Osteoblast (primary cell): ENCODE data around the gene RYR2. TPM values are rescaled to one million over a fixed set of nuclear protein-coding genes. Genes with fewer than 3 reads are reported as not detected.

Experiments
- DNase-seq: peaks from one replicate; pipeline ENCODE4 v3.0.0; 2011; ENCODE audit warnings: low spot score, mixed read lengths; ENCODE audit not compliant: insufficient read length; ENCODE audit errors: missing footprints
- H2AFZ ChIP-seq: 2 replicates; pipeline ENCODE4 v1.6.0; 2011; ENCODE audit warnings: mild to moderate bottlenecking, low read length
- H3K27ac ChIP-seq: 2 replicates; pipeline ENCODE4 v1.5.1; 2011; ENCODE audit warnings: mild to moderate bottlenecking, low read depth, low read length, moderate library complexity
- H3K27me3 ChIP-seq: 2 replicates; pipeline ENCODE4 v1.6.0; 2012; ENCODE audit warnings: mild to moderate bottlenecking, control low read depth, inconsistent platforms, low read length, moderate library complexity; ENCODE audit not compliant: insufficient read depth
- H3K36me3 ChIP-seq: 2 replicates; pipeline ENCODE4 v1.5.1; 2011; ENCODE audit warnings: mild to moderate bottlenecking, low read length, control low read depth, moderate library complexity; ENCODE audit not compliant: insufficient read depth
- H3K4me1 ChIP-seq: 2 replicates; pipeline ENCODE4 v1.5.1; 2011; ENCODE audit warnings: mild to moderate bottlenecking, low read length, control low read depth, moderate library complexity; ENCODE audit not compliant: insufficient read depth
- H3K4me2 ChIP-seq: 2 replicates; pipeline ENCODE4 v1.6.0; 2011; ENCODE audit warnings: mild to moderate bottlenecking, low read length; ENCODE audit not compliant: insufficient read depth
- H3K4me3 ChIP-seq: fragments of 200-600 bp; sonication (generic); 3 replicates; pipeline ENCODE4 v1.5.1; 2012; ENCODE audit warnings: mild to moderate bottlenecking, low read length, inconsistent platforms; ENCODE audit not compliant: insufficient read depth
- H3K79me2 ChIP-seq: 2 replicates; pipeline ENCODE4 v1.6.0; 2012; ENCODE audit warnings: mild to moderate bottlenecking, low read length, control low read depth, inconsistent platforms; ENCODE audit not compliant: insufficient read depth
- H3K9me3 ChIP-seq: 2 replicates; pipeline ENCODE4 v1.5.1; 2011; ENCODE audit warnings: low read depth, low read length, control low read depth
- H4K20me1 ChIP-seq: 2 replicates; pipeline ENCODE4 v1.6.0; 2012; ENCODE audit warnings: mild to moderate bottlenecking, low read length, control low read depth; ENCODE audit not compliant: insufficient read depth
- total RNA-seq: library from RNA; depleted of rRNA; stranded (reverse); fragments of >200 nt; gene quantifications from 2 replicates; pipeline ENCODE4 v1.2.3, GENCODE V29; 2012
- TF ChIP-seq, protein P1 (sequence below): IDR thresholded peaks from 2 replicates; pipeline ENCODE4 v1.5.1; 2011; ENCODE audit warnings: mild to moderate bottlenecking, low read depth, low read length, moderate library complexity; ENCODE audit errors: extremely low read depth

The RYR2 gene
- total RNA-seq, 1 donor = not detected

DNA sequence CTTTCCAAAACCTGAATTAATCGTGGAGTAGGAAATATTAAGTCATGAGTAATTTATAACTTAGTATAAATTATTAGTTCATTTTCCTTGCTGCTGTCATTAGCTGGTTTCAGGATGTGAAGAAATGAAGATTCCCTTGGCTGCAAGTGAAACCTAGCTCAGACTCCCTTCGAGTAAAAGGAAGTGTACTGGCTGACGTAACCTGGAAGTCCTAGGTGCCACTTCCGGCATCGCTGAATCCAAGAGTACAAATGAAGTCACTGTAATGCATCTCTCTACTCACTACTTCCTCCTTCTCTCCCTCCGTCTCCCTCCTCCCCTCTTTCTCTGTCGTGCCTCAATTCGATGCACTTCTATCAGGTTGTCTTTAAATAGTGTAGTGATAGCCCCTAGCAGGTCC lies 820.0 kb downstream of the RYR2 start:
- Histone ChIP-seq H3K4me3 (no peak overlapping the region), H3K79me2 (no peaks in the 10 kb centered on the region)

DNA sequence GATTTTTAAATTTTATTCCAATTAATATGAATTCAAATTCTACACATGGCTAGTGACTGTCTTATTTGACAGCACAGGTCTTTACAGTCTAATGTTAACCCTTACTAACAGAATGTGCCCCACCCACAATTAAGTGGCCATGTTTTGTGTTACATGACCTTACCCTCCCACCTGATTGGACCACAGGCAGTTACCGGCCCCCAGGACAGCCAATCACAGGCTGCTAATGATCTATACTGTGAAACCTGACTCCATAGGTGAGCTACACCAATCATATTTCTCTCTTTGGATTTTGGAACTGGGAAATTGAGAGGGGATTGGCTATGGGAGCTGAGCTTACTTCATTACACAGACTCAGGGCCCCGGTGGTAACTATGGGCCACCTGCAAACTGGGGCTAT lies 821.2 kb downstream of the RYR2 start:
- Histone ChIP-seq H3K4me3 (no peak overlapping the region), H3K4me2 (no peak overlapping the region), H3K79me2 (no peaks in the 10 kb centered on the region), H3K27me3 (no peaks in the 10 kb centered on the region), H2AFZ (no peak overlapping the region), H3K27ac (no peak overlapping the region), H4K20me1 (no peaks in the 10 kb centered on the region), H3K36me3 (no peaks in the 10 kb centered on the region), H3K9me3 (no peaks in the 10 kb centered on the region), H3K4me1 (no peaks in the 10 kb centered on the region)
- no peak for DNase-seq
- TF ChIP-seq, protein P1, sequence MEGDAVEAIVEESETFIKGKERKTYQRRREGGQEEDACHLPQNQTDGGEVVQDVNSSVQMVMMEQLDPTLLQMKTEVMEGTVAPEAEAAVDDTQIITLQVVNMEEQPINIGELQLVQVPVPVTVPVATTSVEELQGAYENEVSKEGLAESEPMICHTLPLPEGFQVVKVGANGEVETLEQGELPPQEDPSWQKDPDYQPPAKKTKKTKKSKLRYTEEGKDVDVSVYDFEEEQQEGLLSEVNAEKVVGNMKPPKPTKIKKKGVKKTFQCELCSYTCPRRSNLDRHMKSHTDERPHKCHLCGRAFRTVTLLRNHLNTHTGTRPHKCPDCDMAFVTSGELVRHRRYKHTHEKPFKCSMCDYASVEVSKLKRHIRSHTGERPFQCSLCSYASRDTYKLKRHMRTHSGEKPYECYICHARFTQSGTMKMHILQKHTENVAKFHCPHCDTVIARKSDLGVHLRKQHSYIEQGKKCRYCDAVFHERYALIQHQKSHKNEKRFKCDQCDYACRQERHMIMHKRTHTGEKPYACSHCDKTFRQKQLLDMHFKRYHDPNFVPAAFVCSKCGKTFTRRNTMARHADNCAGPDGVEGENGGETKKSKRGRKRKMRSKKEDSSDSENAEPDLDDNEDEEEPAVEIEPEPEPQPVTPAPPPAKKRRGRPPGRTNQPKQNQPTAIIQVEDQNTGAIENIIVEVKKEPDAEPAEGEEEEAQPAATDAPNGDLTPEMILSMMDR = no peak

More for the DNA sequence above, 820.0 kb downstream of the RYR2 start:
- TF ChIP-seq, protein P1 = no peak
- Histone ChIP-seq H3K36me3 (no peaks in the 10 kb centered on the region), H3K27me3 (no peaks in the 10 kb centered on the region), H3K27ac (no peak overlapping the region), H3K9me3 (no peaks in the 10 kb centered on the region), H3K4me2 (no peak overlapping the region), H4K20me1 (no peaks in the 10 kb centered on the region), H2AFZ (no peak overlapping the region), H3K4me1 (no peaks in the 10 kb centered on the region)
- no peak for DNase-seq

- Histone ChIP-seq H3K4me3 (peak overlapping the region; percentile 65), H2AFZ (peak overlapping the region; percentile 85)
Observed at GRCh38 chr1:237864338-237865244, 822.6 kb downstream of the RYR2 start.

DNA sequence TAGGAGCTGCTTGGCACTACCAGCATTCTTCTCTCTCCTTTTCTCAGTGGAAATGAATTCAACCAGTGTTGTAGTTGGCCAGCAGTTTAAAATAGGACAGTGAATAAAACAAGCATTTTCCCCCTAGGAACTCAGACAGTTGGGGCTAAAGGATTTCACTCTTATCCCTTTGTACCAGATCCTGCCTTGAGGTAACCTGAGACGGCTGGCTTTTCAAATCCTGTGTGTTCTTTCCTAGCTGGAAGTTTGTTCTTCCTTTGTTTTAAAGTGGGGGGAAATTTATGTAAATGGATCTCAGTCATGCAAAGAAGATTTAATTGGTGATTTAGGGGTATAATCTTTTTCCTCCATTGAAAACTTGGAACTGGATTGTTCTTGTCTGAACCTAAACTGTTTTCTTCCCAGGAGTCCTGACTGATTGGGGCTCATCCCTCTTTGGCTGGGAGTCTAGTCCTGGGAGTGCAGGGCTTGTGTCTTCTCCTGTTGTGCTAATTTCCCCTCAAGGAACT lies 825.5 kb downstream of the RYR2 start:
- no peak for DNase-seq
- Histone ChIP-seq H3K9me3 (no peaks in the 10 kb centered on the region), H3K27ac (no peak overlapping the region), H3K27me3 (no peaks in the 10 kb centered on the region), H3K4me3 (no peak overlapping the region), H3K4me2 (no peak overlapping the region), H4K20me1 (no peaks in the 10 kb centered on the region), H3K36me3 (no peaks in the 10 kb centered on the region), H3K79me2 (no peaks in the 10 kb centered on the region), H3K4me1 (no peaks in the 10 kb centered on the region), H2AFZ (no peak overlapping the region)
- TF ChIP-seq, protein P1 = no peak

More at GRCh38 chr1:237864338-237865244, 822.6 kb downstream of the RYR2 start:
- Histone ChIP-seq H3K27me3 (no peaks in the 10 kb centered on the region), H3K4me2 (peak overlapping the region; percentile 82), H3K27ac (no peak overlapping the region), H3K36me3 (no peaks in the 10 kb centered on the region), H3K9me3 (no peaks in the 10 kb centered on the region), H4K20me1 (no peaks in the 10 kb centered on the region), H3K4me1 (no peaks in the 10 kb centered on the region), H3K79me2 (no peaks in the 10 kb centered on the region)
- DNase-seq = no peak
- TF ChIP-seq, protein P1 = peak; percentile 79
